NAMALWA (cell line): ENCODE results near the gene NAV1.
"Not testable (repeated sequence)": the region's sequence is repeated elsewhere in the genome, so short reads cannot be mapped to it uniquely, and the experiment has no call there.

Experiments
- DNase-seq: peaks from one replicate; pipeline ENCODE4 v3.0.0-alpha.2; 2015; ENCODE audit warnings: low spot score

NAV1 gene

GRCh38 chr1:201538612-201539551 is at the start of gene NAV1:
Gene NAV1, plus strand, starts transcription at chr1:201539127. Its CDS starts 83,758 bp downstream, at chr1:201622885.
- no peak for DNase-seq

- no peak for DNase-seq
Measured at GRCh38 chr1:201489643-201490261, 49.2 kb upstream of the NAV1 start.

GRCh38 chr1:201490708-201491131 is 48.2 kb upstream of the NAV1 start:
- no peak for DNase-seq

GRCh38 chr1:201491896-201492511 is 46.9 kb upstream of the NAV1 start:
- no peak for DNase-seq

- not testable (repeated sequence) for DNase-seq
Measured at GRCh38 chr1:201493026-201493656, 45.8 kb upstream of the NAV1 start.

- DNase-seq, result no peak
Measured at GRCh38 chr1:201493757-201494617, 44.9 kb upstream of the NAV1 start.

- no peak for DNase-seq
Measured at GRCh38 chr1:201495551-201496295, 43.2 kb upstream of the NAV1 start.

GRCh38 chr1:201496296-201496690 is 42.6 kb upstream of the NAV1 start:
- no peak for DNase-seq

GRCh38 chr1:201497935-201498509 is 40.9 kb upstream of the NAV1 start:
- no peak for DNase-seq

- DNase-seq, result no peak
Measured at GRCh38 chr1:201498621-201499020, 40.3 kb upstream of the NAV1 start.

- no peak for DNase-seq
Measured at GRCh38 chr1:201499191-201499590, 39.7 kb upstream of the NAV1 start.

- DNase-seq, result no peak
Measured at GRCh38 chr1:201499795-201500669, 38.9 kb upstream of the NAV1 start.

- no peak for DNase-seq
Measured at GRCh38 chr1:201500670-201501120, 38.2 kb upstream of the NAV1 start.

GRCh38 chr1:201501144-201501543 is 37.8 kb upstream of the NAV1 start:
- DNase-seq, result no peak

GRCh38 chr1:201501812-201502510 is 37.0 kb upstream of the NAV1 start:
- no peak for DNase-seq

GRCh38 chr1:201502511-201502857 is 36.4 kb upstream of the NAV1 start:
- no peak for DNase-seq

- DNase-seq, result no peak
Measured at GRCh38 chr1:201503397-201504176, 35.3 kb upstream of the NAV1 start.

GRCh38 chr1:201504179-201504631 is 34.7 kb upstream of the NAV1 start:
- DNase-seq, result no peak
